ENCODE data around the gene OSBPL6. TPM values are rescaled to one million over a fixed set of nuclear protein-coding genes. Genes with fewer than 3 reads are reported as not detected.

OSBPL6 gene
- total RNA-seq, 1 experiment from 2014 or later: 4.6 TPM

DNA sequence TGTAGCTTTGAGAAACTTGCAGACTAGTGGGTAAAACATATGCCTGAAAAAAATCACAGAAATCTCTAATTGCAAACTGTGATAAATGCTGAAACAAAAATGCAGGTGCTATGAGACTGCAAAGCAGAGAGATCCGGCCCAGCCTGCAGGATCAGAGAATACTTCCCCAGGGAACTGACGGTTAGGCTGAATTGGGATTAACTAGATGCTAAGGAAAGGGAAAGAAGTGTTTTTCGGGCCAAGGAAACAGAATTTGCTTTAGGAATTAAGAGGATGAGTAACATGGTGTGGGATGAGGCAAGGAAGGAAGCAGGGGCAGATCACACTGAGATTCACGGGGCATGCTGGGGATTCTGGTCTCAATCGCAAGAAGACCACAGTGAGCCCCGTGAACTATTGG, 71.5 kb downstream of the OSBPL6 start:
- Mint-ChIP-seq H3K27ac (peak overlapping the region in 2 of 3 experiments; percentile 67 to 73; a peak in 4 of 7 replicates), H3K4me3 (no peak overlapping the region), H3K36me3 (ENCODE audit: insufficient read depth in 1 of 3, low read depth in 3 of 3) (no peaks in the 10 kb centered on the region; a peak in 1 of 7 replicates), H3K9me3 (no peaks in the 10 kb centered on the region), H3K4me1 (peaks cover 14 to 16% of the 10 kb centered on the region in 2 experiments), H3K27me3 (ENCODE audit: low read depth) (no peaks in the 10 kb centered on the region)
- no peak overlapping the region for H3K4me2 ChIP-seq (ENCODE audit: insufficient read depth, insufficient read length, low read length)
- TF ChIP-seq, protein P1, sequence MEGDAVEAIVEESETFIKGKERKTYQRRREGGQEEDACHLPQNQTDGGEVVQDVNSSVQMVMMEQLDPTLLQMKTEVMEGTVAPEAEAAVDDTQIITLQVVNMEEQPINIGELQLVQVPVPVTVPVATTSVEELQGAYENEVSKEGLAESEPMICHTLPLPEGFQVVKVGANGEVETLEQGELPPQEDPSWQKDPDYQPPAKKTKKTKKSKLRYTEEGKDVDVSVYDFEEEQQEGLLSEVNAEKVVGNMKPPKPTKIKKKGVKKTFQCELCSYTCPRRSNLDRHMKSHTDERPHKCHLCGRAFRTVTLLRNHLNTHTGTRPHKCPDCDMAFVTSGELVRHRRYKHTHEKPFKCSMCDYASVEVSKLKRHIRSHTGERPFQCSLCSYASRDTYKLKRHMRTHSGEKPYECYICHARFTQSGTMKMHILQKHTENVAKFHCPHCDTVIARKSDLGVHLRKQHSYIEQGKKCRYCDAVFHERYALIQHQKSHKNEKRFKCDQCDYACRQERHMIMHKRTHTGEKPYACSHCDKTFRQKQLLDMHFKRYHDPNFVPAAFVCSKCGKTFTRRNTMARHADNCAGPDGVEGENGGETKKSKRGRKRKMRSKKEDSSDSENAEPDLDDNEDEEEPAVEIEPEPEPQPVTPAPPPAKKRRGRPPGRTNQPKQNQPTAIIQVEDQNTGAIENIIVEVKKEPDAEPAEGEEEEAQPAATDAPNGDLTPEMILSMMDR (conservative IDR thresholded peaks at IDR 0.05): no peak
- H3K14ac ChIP-seq (ENCODE audit: insufficient read depth, low read length): no peak overlapping the region
- H2BK15ac ChIP-seq (ENCODE audit: low read depth, low read length): no peak overlapping the region
- no peak overlapping the region for H3K27ac ChIP-seq (ENCODE audit: insufficient read length, low read depth, low read length)
- H2BK12ac ChIP-seq (ENCODE audit: insufficient read length, low read depth, low read length): no peak overlapping the region
- no peak overlapping the region for H2BK20ac ChIP-seq (ENCODE audit: low read depth, low read length, poor library complexity, severe bottlenecking)
- no peak overlapping the region for H3T11ph ChIP-seq (ENCODE audit: low read length)
- no peak overlapping the region for H3K23ac ChIP-seq (ENCODE audit: insufficient read length, low read depth, low read length)
- DNase-seq: no peak
- H3K79me2 ChIP-seq (ENCODE audit: insufficient read depth, low read length): no peaks in the 10 kb centered on the region
- H2BK5ac ChIP-seq (ENCODE audit: insufficient read length, low read length): no peak overlapping the region
- H3K27me3 ChIP-seq (ENCODE audit: insufficient read depth, low read length): no peaks in the 10 kb centered on the region
- no peak overlapping the region for H2BK120ac ChIP-seq (ENCODE audit: low read depth, low read length, poor library complexity, severe bottlenecking)
- no peak overlapping the region for H2AFZ ChIP-seq (ENCODE audit: low read length)
- H3K79me1 ChIP-seq (ENCODE audit: insufficient read depth, low read depth, low read length, poor library complexity, severe bottlenecking): no peaks in the 10 kb centered on the region
- no peak overlapping the region for H3K18ac ChIP-seq (ENCODE audit: insufficient read length, low read depth, low read length)
- no peak overlapping the region for H3K9ac ChIP-seq (ENCODE audit: extremely low read depth, insufficient read length, low read length)
- no CpG with 5 or more reads among the region's 6 CpGs for WGBS (ENCODE audit: extremely low coverage, insufficient read length, low lambda C conversion rate)
- no peaks in the 10 kb centered on the region for H4K20me1 ChIP-seq (ENCODE audit: control insufficient read depth, insufficient read depth, insufficient read length)
- H4K5ac ChIP-seq (ENCODE audit: insufficient read length, low read depth, low read length): no peak overlapping the region
- H3K56ac ChIP-seq (ENCODE audit: insufficient read length, low read depth, low read length): no peak overlapping the region
- no peak overlapping the region for H3K4ac ChIP-seq (ENCODE audit: low read depth, low read length)
- no peaks in the 10 kb centered on the region; the same call in 1 of the 2 replicates for H3K4me1 ChIP-seq (ENCODE audit: insufficient read depth, low read length)
- no peaks in the 10 kb centered on the region for H3K9me3 ChIP-seq (ENCODE audit: control insufficient read depth, low read depth, low read length)
- H4K91ac ChIP-seq (ENCODE audit: insufficient read length, low read depth, low read length): no peak overlapping the region
- H4K8ac ChIP-seq (replicated peaks; ENCODE audit: insufficient read length, low read depth, low read length): no peak overlapping the region
- no peaks in the 10 kb centered on the region for H3K23me2 ChIP-seq (ENCODE audit: insufficient read length, low read depth, low read length, poor library complexity, severe bottlenecking)
- H2AK5ac ChIP-seq (ENCODE audit: insufficient read length, low read length): no peak overlapping the region

All from H9 (cell line).